DMS79 (cell line): ENCODE measurements around the gene CD34.

ENCODE experiments used
- DNase-seq: peaks from one replicate; lab custom pipeline; 2025; lab: John Stamatoyannopoulos, UW

The CD34 gene

GRCh38 chr1:207873055-207873890 lies 37.7 kb downstream of the CD34 start:
- no peak for DNase-seq

GRCh38 chr1:207872621-207873020 lies 38.3 kb downstream of the CD34 start:
- DNase-seq, result no peak

- DNase-seq, result no peak
Measured at GRCh38 chr1:207871117-207871649, 39.7 kb downstream of the CD34 start.

GRCh38 chr1:207870306-207871031 lies 40.5 kb downstream of the CD34 start:
- DNase-seq, result no peak

- DNase-seq, result no peak
Measured at GRCh38 chr1:207869859-207870258, 41.1 kb downstream of the CD34 start.

GRCh38 chr1:207868774-207869721 lies 41.9 kb downstream of the CD34 start:
- peak; percentile 44 for DNase-seq

GRCh38 chr1:207868251-207868773 lies 42.6 kb downstream of the CD34 start:
- no peak for DNase-seq

GRCh38 chr1:207867136-207868109 lies 43.5 kb downstream of the CD34 start:
- no peak for DNase-seq

GRCh38 chr1:207866471-207867135 lies 44.3 kb downstream of the CD34 start:
- DNase-seq, result no peak

GRCh38 chr1:207863893-207864535 lies 46.9 kb downstream of the CD34 start:
- DNase-seq, result no peak

- no peak for DNase-seq
Measured at GRCh38 chr1:207862241-207862787, 48.6 kb downstream of the CD34 start.

GRCh38 chr1:207861442-207862177 lies 49.3 kb downstream of the CD34 start:
- DNase-seq, result no peak

- DNase-seq, result no peak
Measured at GRCh38 chr1:207860531-207860930, 50.4 kb downstream of the CD34 start.

- DNase-seq, result no peak
Measured at GRCh38 chr1:207858806-207859205, 52.1 kb downstream of the CD34 start.

- no peak for DNase-seq
Measured at GRCh38 chr1:207858281-207858680, 52.6 kb downstream of the CD34 start.

GRCh38 chr1:207857447-207857846 lies 53.5 kb downstream of the CD34 start:
- DNase-seq, result no peak

- DNase-seq, result no peak
Measured at GRCh38 chr1:207856276-207857023, 54.5 kb downstream of the CD34 start.

GRCh38 chr1:207854001-207854400 lies 56.9 kb downstream of the CD34 start:
- DNase-seq, result no peak
